Neural progenitor cell (in vitro differentiated cells): ENCODE data around the gene GLOD4. TPM values are rescaled to one million over a fixed set of nuclear protein-coding genes. Genes with fewer than 3 reads are reported as not detected.
A peak's percentile ranks its signal among the peaks of the same experiment; 100 is the strongest.

Experiments used
- DNase-seq: peaks from one replicate; pipeline ENCODE4 v3.0.0-alpha.2; 2016; ENCODE audit warnings: low spot score
- H2AFZ ChIP-seq: fragments of 200-600 bp; sonication (generic); replicated peaks from 2 replicates; pipeline ENCODE4 v1.6.1; 2016; ENCODE audit warnings: antibody characterized with exemption
- H3F3A ChIP-seq: fragments of 200-600 bp; sonication (generic); 2 replicates; pipeline ENCODE4 v1.6.1; 2016; ENCODE audit warnings: antibody characterized with exemption, low read depth
- H3K27ac ChIP-seq: fragments of 200-600 bp; sonication (generic); 2 replicates; pipeline ENCODE4 v1.5.1; 2016; ENCODE audit warnings: mild to moderate bottlenecking
- H3K27me3 ChIP-seq: fragments of 200-600 bp; sonication (generic); 2 replicates; pipeline ENCODE4 v1.6.1; 2016; ENCODE audit warnings: mild to moderate bottlenecking, moderate library complexity
- H3K36me3 ChIP-seq: fragments of 200-600 bp; sonication (generic); 2 replicates; pipeline ENCODE4 v1.5.1; 2016
- H3K4me1 ChIP-seq: fragments of 200-600 bp; sonication (generic); 2 replicates; pipeline ENCODE4 v1.6.1; 2016; ENCODE audit warnings: mixed run types
- H3K4me2 ChIP-seq: fragments of 200-600 bp; sonication (generic); 2 replicates; pipeline ENCODE4 v1.6.1; 2016
- H3K4me3 ChIP-seq: fragments of 200-600 bp; sonication (generic); 2 replicates; pipeline ENCODE4 v1.5.1; 2016
- H3K79me2 ChIP-seq: fragments of 200-600 bp; sonication (generic); 2 replicates; pipeline ENCODE4 v1.6.1; 2016; ENCODE audit warnings: low read depth
- H3K9ac ChIP-seq: fragments of 200-600 bp; sonication (generic); 2 replicates; pipeline ENCODE4 v1.6.1; 2016
- H3K9me3 ChIP-seq: fragments of 200-600 bp; sonication (generic); 2 replicates; pipeline ENCODE4 v1.5.1; 2016; ENCODE audit warnings: low read depth
- H4K20me1 ChIP-seq: fragments of 200-600 bp; sonication (generic); 2 replicates; pipeline ENCODE4 v1.6.1; 2016; ENCODE audit warnings: low read depth
- H3K27ac Mint-ChIP-seq: 3 replicates; pipeline ENCODE4 v1.8.0; 2021; ENCODE audit warnings: mixed read lengths
- H3K27me3 Mint-ChIP-seq: 2 replicates; pipeline ENCODE4 v1.8.0; 2022; ENCODE audit warnings: low read depth, mild to moderate bottlenecking, inconsistent platforms, moderate library complexity, mixed read lengths; ENCODE audit not compliant: insufficient read depth
- H3K36me3 Mint-ChIP-seq: 3 replicates; pipeline ENCODE4 v1.8.0; 2021; ENCODE audit warnings: mixed read lengths
- H3K4me1 Mint-ChIP-seq: 3 replicates; pipeline ENCODE4 v1.8.0; 2021; ENCODE audit warnings: mixed read lengths
- H3K4me3 Mint-ChIP-seq: 3 replicates; pipeline ENCODE4 v1.8.0; 2021; ENCODE audit warnings: mild to moderate bottlenecking, moderate library complexity, mixed read lengths
- H3K9me3 Mint-ChIP-seq: 3 replicates; pipeline ENCODE4 v1.8.0; 2020; ENCODE audit warnings: mixed read lengths
- CTCF ChIP-seq: fragments of 200-600 bp; sonication (generic); IDR thresholded peaks from 2 replicates; pipeline ENCODE4 v1.5.1; 2017; ENCODE audit warnings: antibody characterized with exemption, mild to moderate bottlenecking
- EZH2 ChIP-seq: fragments of 200-600 bp; sonication (generic); IDR thresholded peaks from 2 replicates; pipeline ENCODE4 v1.6.1; 2017; ENCODE audit warnings: antibody characterized with exemption, mild to moderate bottlenecking, moderate library complexity
- EZH2phosphoT487 ChIP-seq: fragments of 200-600 bp; sonication (generic); IDR thresholded peaks from 2 replicates; pipeline ENCODE4 v1.6.1; 2017; ENCODE audit warnings: antibody characterized with exemption
- total RNA-seq: library from RNA; depleted of rRNA; stranded (reverse); fragments of >200 nt; gene quantifications from 2 replicates; pipeline ENCODE4 v1.2.3, GENCODE V29; 2015; ENCODE audit warnings: low replicate concordance

GLOD4 gene
- total RNA-seq, 1 donor from 2014 or later = 309 TPM

- H3K4me3 ChIP-seq = peak overlapping the region; percentile 19
- peaks cover 48% of the 10 kb centered on the region for H3K36me3 Mint-ChIP-seq
- H3K79me2 ChIP-seq = peaks cover 22% of the 10 kb centered on the region
- peak overlapping the region; percentile 39 for H3K4me3 Mint-ChIP-seq
- H3K9me3 Mint-ChIP-seq = no peaks in the 10 kb centered on the region
- DNase-seq = no peak
- H3K27ac ChIP-seq = peak overlapping the region; percentile 92
- H3K4me1 ChIP-seq = peaks cover 19% of the 10 kb centered on the region
- H3F3A ChIP-seq = peaks cover 35% of the 10 kb centered on the region
- H2AFZ ChIP-seq = no peak overlapping the region
- peak overlapping the region; percentile 10 for H3K27ac Mint-ChIP-seq
- peaks cover 25% of the 10 kb centered on the region for H3K4me1 Mint-ChIP-seq
- peaks cover 6% of the 10 kb centered on the region for H4K20me1 ChIP-seq
- H3K36me3 ChIP-seq = peaks cover 28% of the 10 kb centered on the region
- no peaks in the 10 kb centered on the region for H3K9me3 ChIP-seq
- H3K27me3 ChIP-seq = no peaks in the 10 kb centered on the region
- no peak for TF ChIP-seq EZH2phosphoT487
- TF ChIP-seq CTCF = no peak
- TF ChIP-seq EZH2 = no peak
- H3K9ac ChIP-seq = no peak overlapping the region
- H3K4me2 ChIP-seq = peak overlapping the region; percentile 61
- no peaks in the 10 kb centered on the region for H3K27me3 Mint-ChIP-seq
Measured at GRCh38 chr17:773016-773415, 9.1 kb downstream of the GLOD4 start.

GRCh38 chr17:767076-767475, 15.0 kb downstream of the GLOD4 start:
- no peaks in the 10 kb centered on the region for H3K9me3 Mint-ChIP-seq
- H4K20me1 ChIP-seq = no peaks in the 10 kb centered on the region
- no peak overlapping the region for H3K9ac ChIP-seq
- H3K27me3 Mint-ChIP-seq = no peaks in the 10 kb centered on the region
- H3K4me1 ChIP-seq = no peaks in the 10 kb centered on the region
- H3K79me2 ChIP-seq = peaks cover 2% of the 10 kb centered on the region
- H3K4me3 ChIP-seq = no peak overlapping the region
- no peak for DNase-seq
- peaks cover under 1% of the 10 kb centered on the region for H3F3A ChIP-seq
- no peak overlapping the region for H3K27ac Mint-ChIP-seq
- H3K4me3 Mint-ChIP-seq = no peak overlapping the region
- no peak overlapping the region for H3K27ac ChIP-seq
- H3K27me3 ChIP-seq = no peaks in the 10 kb centered on the region
- no peak overlapping the region for H2AFZ ChIP-seq
- peaks cover under 1% of the 10 kb centered on the region for H3K4me1 Mint-ChIP-seq
- TF ChIP-seq EZH2 = no peak
- no peak for TF ChIP-seq CTCF
- TF ChIP-seq EZH2phosphoT487 = no peak
- peaks cover 28% of the 10 kb centered on the region for H3K36me3 ChIP-seq
- H3K9me3 ChIP-seq = no peaks in the 10 kb centered on the region
- H3K4me2 ChIP-seq = no peak overlapping the region
- peaks cover 38% of the 10 kb centered on the region for H3K36me3 Mint-ChIP-seq

GRCh38 chr17:760371-760770, 21.7 kb downstream of the GLOD4 start:
- Histone ChIP-seq H3K27ac (no peak overlapping the region), H3K4me1 (peaks cover 14% of the 10 kb centered on the region), H3K4me3 (no peak overlapping the region), H3K79me2 (no peaks in the 10 kb centered on the region), H3F3A (peaks cover 22% of the 10 kb centered on the region), H3K9me3 (no peaks in the 10 kb centered on the region), H3K4me2 (no peak overlapping the region), H3K36me3 (peaks cover 9% of the 10 kb centered on the region), H3K9ac (no peak overlapping the region), H2AFZ (no peak overlapping the region), H3K27me3 (no peaks in the 10 kb centered on the region), H4K20me1 (no peaks in the 10 kb centered on the region)
- peaks cover 40% of the 10 kb centered on the region for H3K36me3 Mint-ChIP-seq
- H3K4me3 Mint-ChIP-seq = no peak overlapping the region
- no peak overlapping the region for H3K27ac Mint-ChIP-seq
- peaks cover 9% of the 10 kb centered on the region for H3K4me1 Mint-ChIP-seq
- DNase-seq = no peak
- H3K27me3 Mint-ChIP-seq = peaks cover 3% of the 10 kb centered on the region
- TF ChIP-seq EZH2 (no peak), EZH2phosphoT487 (no peak), CTCF (no peak)
- no peaks in the 10 kb centered on the region for H3K9me3 Mint-ChIP-seq
